ENCODE results near the gene MTCP1.

The MTCP1 gene

DNA sequence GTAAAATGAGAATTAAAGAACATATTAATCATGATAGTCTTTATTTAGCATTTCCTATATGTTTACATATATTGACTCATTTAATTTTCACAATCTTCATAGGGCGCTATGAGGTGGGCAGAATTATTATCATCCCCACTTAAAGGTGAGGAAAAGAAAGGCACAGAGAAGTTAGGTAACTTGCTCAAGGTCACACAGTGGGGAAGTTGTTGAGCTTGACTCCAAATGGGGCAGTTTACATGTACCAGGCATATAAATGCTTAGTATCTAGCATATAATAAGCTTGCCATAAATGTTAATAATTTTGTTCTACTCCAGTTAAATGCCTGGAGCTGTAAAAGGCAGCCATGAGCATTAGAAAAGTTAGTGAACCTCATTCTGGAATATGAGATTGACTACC lies 1.5 kb downstream of the MTCP1 start:
- TF ChIP-seq, protein P1, sequence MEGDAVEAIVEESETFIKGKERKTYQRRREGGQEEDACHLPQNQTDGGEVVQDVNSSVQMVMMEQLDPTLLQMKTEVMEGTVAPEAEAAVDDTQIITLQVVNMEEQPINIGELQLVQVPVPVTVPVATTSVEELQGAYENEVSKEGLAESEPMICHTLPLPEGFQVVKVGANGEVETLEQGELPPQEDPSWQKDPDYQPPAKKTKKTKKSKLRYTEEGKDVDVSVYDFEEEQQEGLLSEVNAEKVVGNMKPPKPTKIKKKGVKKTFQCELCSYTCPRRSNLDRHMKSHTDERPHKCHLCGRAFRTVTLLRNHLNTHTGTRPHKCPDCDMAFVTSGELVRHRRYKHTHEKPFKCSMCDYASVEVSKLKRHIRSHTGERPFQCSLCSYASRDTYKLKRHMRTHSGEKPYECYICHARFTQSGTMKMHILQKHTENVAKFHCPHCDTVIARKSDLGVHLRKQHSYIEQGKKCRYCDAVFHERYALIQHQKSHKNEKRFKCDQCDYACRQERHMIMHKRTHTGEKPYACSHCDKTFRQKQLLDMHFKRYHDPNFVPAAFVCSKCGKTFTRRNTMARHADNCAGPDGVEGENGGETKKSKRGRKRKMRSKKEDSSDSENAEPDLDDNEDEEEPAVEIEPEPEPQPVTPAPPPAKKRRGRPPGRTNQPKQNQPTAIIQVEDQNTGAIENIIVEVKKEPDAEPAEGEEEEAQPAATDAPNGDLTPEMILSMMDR (IDR thresholded peaks at IDR 0.05; ENCODE audit: control extremely low read depth, extremely low read depth, low read depth, missing control alignments), result no peak
- ChIA-PET CTCF (interaction anchor here (1.0 to 1.7 kb wide), 2 partner anchors 11 to 17 kb away, joined by 3 to 4 read pairs; no protein-coding TSS in a partner anchor), POLR2A (no interaction called here)
- no peak for DNase-seq (ENCODE audit: extremely low spot score)

DNA sequence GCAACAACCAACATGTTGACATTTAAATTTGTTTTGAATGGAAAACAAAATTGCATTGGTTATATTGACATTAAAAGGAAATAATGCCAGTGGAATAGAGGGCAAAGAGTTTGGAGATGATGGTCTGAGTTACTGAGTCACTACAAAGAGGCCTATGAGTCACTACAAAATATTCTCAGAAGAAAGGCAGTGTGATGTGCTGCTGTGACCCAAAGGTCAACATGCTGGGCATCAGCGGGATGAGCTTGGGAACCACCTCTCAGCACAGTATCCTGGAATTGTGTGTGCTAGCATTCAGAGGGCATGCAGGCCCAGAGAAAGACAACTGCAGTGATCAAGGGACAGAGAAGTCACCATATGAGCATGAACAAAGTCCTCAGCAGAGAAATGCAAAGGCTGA lies 2.8 kb downstream of the MTCP1 start:
- no peak for DNase-seq (ENCODE audit: extremely low spot score)
- CTCF ChIA-PET, result interaction anchor here (1.7 to 2.3 kb wide), 3 partner anchors 10 to 150 kb away, joined by 4 to 6 read pairs (median 5); no protein-coding TSS in a partner anchor
- TF ChIP-seq, protein P1 (IDR thresholded peaks at IDR 0.05; ENCODE audit: control extremely low read depth, extremely low read depth, low read depth, missing control alignments), result no peak
- POLR2A ChIA-PET, result no interaction called here

- no peak for DNase-seq (ENCODE audit: extremely low spot score)
- TF ChIP-seq, protein P1 (IDR thresholded peaks at IDR 0.05; ENCODE audit: control extremely low read depth, extremely low read depth, low read depth, missing control alignments), result no peak
- ChIA-PET CTCF (no interaction called here), POLR2A (no interaction called here)
These were observed 5.8 kb downstream of the MTCP1 start for GRCh38 chrX:155065035-155065734.

GRCh38 chrX:155061760-155062159 lies 9.2 kb downstream of the MTCP1 start:
- CTCF ChIA-PET, result interaction anchor here (1.2 to 1.9 kb wide), 5 partner anchors 10 to 144 kb away, joined by 3 to 9 read pairs (median 4); no protein-coding TSS in a partner anchor
- TF ChIP-seq, protein P1 (IDR thresholded peaks at IDR 0.05; ENCODE audit: control extremely low read depth, extremely low read depth, low read depth, missing control alignments), result no peak

DNA sequence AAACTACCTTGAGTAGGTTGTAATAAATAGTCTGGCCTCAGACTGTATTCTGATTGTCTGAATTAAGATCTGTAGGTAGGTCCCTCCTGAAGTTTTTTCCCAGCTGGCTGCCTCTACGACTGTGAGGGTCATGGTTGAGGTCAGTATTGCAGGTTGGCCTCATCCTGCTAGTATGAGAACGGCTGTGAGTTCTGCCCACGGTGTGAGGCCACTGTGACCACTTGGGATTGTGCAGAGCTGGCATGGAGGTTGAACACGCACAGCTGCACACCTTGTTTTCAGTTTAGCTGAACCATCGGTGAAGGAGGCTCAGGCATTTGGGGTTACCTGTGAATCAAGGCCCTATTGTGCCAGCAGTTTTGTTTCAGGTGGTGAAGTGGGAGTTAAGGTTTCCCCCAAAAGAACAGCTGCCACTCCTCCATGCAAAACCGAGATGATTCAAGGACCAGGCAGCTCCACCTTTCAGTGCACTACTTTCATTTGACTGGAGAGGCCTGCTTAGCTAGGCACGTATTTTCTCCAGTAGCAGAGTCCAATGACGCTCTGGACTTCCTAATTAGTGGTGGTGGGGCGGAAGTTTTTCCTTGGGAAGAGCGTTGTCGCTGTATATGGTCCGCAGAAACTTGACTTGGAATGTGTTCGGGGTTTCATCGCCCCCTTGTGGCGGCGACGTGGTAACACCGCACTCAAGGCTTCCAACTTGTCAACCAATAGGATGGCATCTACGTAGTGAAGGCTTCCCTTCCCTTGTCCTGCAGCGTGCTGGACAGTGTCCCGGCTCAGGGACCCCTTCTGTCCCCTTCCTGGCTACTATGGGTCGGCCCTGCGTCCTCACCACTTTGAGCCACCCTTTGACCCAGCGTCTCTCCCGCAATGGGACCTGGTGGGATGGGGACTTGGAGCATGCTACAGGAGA lies 13.8 kb downstream of the MTCP1 start:
- peak; percentile 51 for DNase-seq (ENCODE audit: extremely low spot score)
- TF ChIP-seq, protein P1 (IDR thresholded peaks at IDR 0.05; ENCODE audit: control extremely low read depth, extremely low read depth, low read depth, missing control alignments), result peak; percentile 61
- CTCF ChIA-PET, result interaction anchor here (0.6 to 4.6 kb wide), 21 partner anchors 8 to 160 kb away, joined by 3 to 27 read pairs (median 5); partner anchors contain the start of genes FUNDC2 and VBP1
- POLR2A ChIA-PET, result interaction anchor here (0.7 kb wide), 1 partner anchor 31 kb away, joined by 5 read pairs; the partner anchor contains the start of gene FUNDC2

More at GRCh38 chrX:155061760-155062159, 9.2 kb downstream of the MTCP1 start:
- no peak for DNase-seq (ENCODE audit: extremely low spot score)
- POLR2A ChIA-PET, result no interaction called here

GRCh38 chrX:155056471-155056870 lies 14.5 kb downstream of the MTCP1 start:
- TF ChIP-seq, protein P1 (IDR thresholded peaks at IDR 0.05; ENCODE audit: control extremely low read depth, extremely low read depth, low read depth, missing control alignments), result no peak
- DNase-seq (ENCODE audit: extremely low spot score), result no peak
- CTCF ChIA-PET, result interaction anchor here (0.6 to 4.6 kb wide), 20 partner anchors 8 to 160 kb away, joined by 3 to 27 read pairs (median 5); partner anchors contain the start of genes FUNDC2 and VBP1
- POLR2A ChIA-PET, result no interaction called here

Measured in GM10248 (cell line).